ENCODE measurements around the gene EIF3L.
A peak's percentile ranks its signal among the peaks of the same experiment; 100 is the strongest.

Gene EIF3L

DNA sequence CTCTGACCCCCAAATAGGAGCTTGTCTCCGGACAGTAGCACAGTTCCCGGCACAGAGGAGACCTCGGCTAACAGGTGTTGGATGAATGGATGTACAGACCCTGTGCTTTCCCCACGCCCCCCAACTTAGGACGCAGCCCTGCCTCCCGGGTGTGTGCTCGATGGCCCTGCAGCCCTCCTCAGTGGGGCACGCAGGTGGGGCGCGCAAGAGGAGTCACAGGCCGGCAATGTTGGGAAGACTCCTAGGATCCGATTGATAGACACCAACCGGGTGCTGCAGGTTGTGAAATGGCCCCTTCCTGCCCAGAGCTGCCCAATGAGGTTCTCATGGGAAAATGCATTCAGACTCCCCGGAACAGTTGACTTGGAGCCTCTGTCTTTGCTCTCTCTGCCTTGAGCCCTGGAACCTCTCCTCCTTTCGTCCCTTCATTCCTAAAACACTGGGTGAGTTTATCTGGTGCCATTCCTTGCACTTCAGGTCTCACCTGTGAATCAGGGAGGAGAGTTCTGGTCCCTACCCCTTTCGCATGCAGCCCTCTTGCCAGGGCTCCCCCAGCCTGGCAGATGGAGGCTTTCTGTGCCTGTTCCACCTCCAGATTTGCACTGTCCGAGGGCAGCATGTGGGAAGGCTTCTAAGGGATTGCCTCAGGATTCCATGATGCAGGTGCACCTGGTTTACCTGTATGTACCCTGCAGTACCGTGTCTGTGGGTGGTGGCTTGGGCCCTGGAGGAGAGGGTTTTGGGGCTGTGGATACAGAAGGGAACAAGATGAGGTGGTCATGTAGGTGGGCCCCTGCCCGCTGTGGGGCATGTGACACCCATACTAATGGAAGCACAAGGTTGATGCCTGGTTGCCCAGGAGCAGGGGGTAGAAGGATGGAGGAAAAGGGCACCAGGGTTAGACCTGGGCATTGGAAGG is 58.1 kb downstream of the EIF3L start:
- peak; percentile 47 for DNase-seq (ENCODE audit: low read depth)
- TF ChIP-seq, protein P1, sequence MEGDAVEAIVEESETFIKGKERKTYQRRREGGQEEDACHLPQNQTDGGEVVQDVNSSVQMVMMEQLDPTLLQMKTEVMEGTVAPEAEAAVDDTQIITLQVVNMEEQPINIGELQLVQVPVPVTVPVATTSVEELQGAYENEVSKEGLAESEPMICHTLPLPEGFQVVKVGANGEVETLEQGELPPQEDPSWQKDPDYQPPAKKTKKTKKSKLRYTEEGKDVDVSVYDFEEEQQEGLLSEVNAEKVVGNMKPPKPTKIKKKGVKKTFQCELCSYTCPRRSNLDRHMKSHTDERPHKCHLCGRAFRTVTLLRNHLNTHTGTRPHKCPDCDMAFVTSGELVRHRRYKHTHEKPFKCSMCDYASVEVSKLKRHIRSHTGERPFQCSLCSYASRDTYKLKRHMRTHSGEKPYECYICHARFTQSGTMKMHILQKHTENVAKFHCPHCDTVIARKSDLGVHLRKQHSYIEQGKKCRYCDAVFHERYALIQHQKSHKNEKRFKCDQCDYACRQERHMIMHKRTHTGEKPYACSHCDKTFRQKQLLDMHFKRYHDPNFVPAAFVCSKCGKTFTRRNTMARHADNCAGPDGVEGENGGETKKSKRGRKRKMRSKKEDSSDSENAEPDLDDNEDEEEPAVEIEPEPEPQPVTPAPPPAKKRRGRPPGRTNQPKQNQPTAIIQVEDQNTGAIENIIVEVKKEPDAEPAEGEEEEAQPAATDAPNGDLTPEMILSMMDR (conservative IDR thresholded peaks at IDR 0.05; ENCODE audit: low read depth, low read length) = no peak
- peak overlapping the region; percentile 68 for H3K4me3 ChIP-seq (ENCODE audit: low read depth, low read length)

DNA sequence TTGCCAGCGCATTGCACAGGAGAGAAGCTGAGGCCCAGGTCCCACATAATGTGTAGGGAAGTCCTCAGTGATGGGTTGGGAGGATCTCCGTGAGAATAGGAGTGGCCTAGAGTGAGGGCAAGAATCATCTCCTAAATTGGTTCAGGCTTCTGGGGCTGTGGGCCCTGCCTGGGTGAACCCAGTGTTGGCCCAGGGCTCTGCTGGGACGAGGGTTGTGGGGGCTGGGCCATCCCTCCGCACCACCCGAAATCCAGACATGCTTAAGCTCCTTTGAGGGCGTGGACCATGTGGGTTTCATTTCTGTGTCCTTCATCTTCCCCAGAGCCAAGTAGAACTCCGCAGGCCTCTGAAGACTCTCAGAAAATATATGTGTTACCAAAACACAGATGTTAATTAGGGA is 60.5 kb downstream of the EIF3L start:
- no peak for DNase-seq (ENCODE audit: low read depth)
- H3K4me3 ChIP-seq (ENCODE audit: low read depth, low read length) = no peak overlapping the region
- TF ChIP-seq, protein P1 (conservative IDR thresholded peaks at IDR 0.05; ENCODE audit: low read depth, low read length) = no peak

DNA sequence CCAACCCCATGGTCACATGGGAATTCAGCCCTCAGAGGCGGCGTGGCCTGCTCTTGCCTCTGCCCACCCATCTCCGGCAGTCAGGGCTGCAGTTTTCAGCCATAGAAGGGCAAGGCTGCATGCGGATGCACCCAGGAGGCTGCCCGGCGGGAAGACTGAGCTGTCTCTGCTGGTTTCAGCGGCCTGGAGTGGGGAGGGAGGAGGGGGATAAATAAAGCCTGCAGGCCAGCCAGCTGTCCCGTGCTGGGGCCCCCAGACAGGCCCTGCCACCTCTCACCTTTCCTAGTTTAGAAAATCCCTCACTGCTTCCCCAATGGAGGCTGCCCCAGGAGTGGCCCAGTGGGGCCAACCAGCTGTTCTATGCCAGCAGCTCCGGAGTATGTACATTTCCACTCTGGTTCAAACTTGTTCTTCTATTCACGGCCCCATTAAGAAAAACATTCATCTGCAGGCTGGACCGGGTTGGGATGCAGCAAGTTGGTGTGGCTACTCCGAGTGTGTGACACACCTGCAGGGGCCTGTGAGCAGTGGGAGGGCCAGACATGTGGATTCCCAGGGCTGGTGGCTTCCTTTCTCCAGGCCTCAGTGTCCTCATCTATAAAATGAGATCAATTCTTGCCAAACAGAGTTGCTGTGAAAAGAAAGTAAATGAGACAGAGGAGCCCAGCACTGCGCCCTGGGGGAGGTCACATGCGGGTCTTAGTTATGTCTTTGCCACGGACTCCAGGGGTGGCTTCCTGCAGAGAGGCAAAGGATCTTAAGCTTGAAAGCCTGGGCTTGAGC is 61.9 kb downstream of the EIF3L start:
- TF ChIP-seq, protein P1 (conservative IDR thresholded peaks at IDR 0.05; ENCODE audit: low read depth, low read length) = no peak
- no peak overlapping the region for H3K4me3 ChIP-seq (ENCODE audit: low read depth, low read length)
- DNase-seq (ENCODE audit: low read depth) = no peak

DNA sequence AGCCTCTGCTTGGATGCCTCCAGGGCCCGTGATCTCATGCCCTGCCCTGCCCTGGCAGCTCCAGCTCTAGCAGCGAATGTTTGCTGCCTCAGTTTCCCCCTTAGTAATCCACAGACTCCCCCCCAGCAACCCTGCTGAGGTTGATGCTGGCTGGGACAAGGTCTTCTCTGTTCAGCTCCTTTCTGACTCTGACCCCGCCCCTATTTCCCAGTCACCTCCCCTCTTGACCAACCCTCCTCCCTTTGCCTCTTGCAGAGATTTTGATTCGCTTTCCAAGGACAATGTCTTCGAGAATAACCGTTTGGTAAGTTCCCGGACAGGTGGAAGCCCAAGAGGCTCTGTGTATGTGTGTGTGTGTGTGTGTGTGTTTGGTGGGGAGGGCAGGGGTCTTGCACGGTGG is 62.5 kb downstream of the EIF3L start:
- DNase-seq (ENCODE audit: low read depth) = no peak
- no peak overlapping the region for H3K4me3 ChIP-seq (ENCODE audit: low read depth, low read length)
- TF ChIP-seq, protein P1 (conservative IDR thresholded peaks at IDR 0.05; ENCODE audit: low read depth, low read length) = no peak

DNA sequence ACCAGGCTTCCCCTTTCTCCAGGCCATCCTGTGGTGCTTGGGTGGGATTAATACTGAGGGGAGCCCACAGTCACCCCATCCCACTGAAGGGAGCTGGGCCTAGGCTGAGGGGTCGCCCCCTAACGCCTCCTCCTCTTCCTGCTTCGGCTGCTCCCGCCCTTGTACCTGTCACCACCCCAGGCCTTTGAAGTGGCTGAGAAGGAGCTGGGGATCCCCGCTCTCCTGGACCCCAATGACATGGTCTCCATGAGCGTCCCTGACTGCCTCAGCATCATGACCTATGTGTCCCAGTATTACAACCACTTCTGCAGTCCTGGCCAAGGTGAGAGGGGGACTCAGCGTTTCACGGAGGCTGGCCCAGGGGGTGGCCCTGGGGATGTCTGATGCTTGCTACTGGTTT is 63.0 kb downstream of the EIF3L start:
- DNase-seq (ENCODE audit: low read depth) = no peak
- TF ChIP-seq, protein P1 (conservative IDR thresholded peaks at IDR 0.05; ENCODE audit: low read depth, low read length) = no peak
- H3K4me3 ChIP-seq (ENCODE audit: low read depth, low read length) = no peak overlapping the region

DNA sequence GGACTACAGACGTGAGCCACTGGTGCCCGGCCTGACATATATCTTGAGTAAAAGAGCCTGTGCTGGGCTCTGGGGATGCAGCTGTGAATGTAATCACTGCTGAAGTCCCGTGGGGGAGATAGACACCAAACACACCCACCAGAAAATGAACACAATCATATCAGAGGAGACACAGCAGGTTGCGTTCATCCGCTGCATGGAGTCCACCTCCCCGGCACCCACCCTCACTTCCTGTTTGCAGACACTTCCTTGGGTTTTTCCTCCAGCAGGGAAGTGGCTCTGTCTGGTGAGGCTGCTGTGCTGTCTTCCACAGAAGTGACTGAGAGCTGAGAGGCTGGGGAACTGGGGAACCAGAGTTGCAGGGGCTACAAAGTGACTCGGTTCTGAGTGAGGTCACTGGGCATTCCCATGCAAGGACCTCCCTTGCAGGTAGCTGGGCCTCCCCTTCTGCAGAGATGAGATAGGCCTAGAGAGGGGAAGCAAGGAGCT is 64.1 kb downstream of the EIF3L start:
- no peak for DNase-seq (ENCODE audit: low read depth)
- H3K4me3 ChIP-seq (ENCODE audit: low read depth, low read length) = no peak overlapping the region
- TF ChIP-seq, protein P1 (conservative IDR thresholded peaks at IDR 0.05; ENCODE audit: low read depth, low read length) = no peak

Measured in choroid plexus epithelial cell (primary cell).